ENCODE measurements around the gene EYS. TPM values are rescaled to one million over a fixed set of nuclear protein-coding genes. Genes with fewer than 3 reads are reported as not detected.

Gene EYS
- total RNA-seq, result not detected

DNA sequence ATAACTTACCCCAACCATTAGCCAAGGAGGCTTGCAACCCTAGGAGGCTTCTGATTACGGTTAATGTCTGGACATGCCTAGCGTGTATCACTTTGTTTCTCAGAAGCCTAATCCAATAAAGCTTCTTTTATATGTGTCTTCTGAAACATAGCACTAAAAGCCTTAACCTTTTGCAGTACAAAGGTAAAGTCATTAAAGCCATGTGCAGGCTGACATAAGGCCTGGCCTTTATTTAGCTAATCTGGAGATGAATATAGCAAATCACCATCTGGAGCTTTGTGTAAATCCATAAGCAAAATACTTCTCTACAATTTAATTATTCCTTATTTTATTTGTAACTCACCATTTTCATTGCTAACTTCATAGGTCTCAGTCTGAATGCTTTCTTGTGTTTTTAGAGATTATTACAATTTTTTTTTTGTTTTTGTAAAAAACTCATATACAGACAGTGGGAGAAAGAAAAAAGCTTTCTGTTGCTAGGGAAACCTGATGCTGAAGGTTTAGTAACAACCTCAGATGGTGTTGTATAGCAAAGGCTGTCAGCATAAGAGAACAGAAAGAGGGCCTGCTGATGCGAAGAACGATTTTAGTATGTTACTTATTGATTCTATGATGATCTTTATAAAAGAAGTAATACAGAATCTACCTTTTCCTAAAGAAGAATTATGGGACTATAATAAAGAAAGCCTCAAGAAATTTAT is at the start of gene EYS:
Gene EYS, minus strand, starts transcription at position 101 of the 701 bp plus-strand sequence. CDS start 211,816 bp downstream, outside the sequence.
- DNase-seq (no peak), ATAC-seq (replicated peaks in 1 of 2) (no peak)
- Mint-ChIP-seq H3K36me3 (ENCODE audit: insufficient read depth in 2 of 2) (peaks cover 0 to 3% of the 10 kb centered on the region in 2 donors), H3K9me3 (peaks cover 5 to 10% of the 10 kb centered on the region in 2 donors), H3K4me1 (ENCODE audit: low read depth) (no peaks in the 10 kb centered on the region), H3K4me3 (no peak within 1 kb of the TSS), H3K27ac (no peak within 1 kb of the TSS), H3K27me3 (ENCODE audit: low read depth) (no peaks in the 10 kb centered on the region)

GRCh38 chr6:65746302-65746701 is 39.3 kb upstream of the EYS start:
- no peaks in the 10 kb centered on the region for H3K27me3 Mint-ChIP-seq (ENCODE audit: low read depth)
- no peaks in the 10 kb centered on the region for H3K4me1 Mint-ChIP-seq (ENCODE audit: low read depth)
- H3K27ac Mint-ChIP-seq, result no peak overlapping the region
- ATAC-seq (replicated peaks in 1 of 2) (no peak), DNase-seq (no peak)
- peaks cover 3 to 4% of the 10 kb centered on the region in 2 donors for H3K36me3 Mint-ChIP-seq (ENCODE audit: insufficient read depth in 2 of 2)
- H3K9me3 Mint-ChIP-seq, result peaks cover 19 to 24% of the 10 kb centered on the region in 2 donors
- no peak overlapping the region for H3K4me3 Mint-ChIP-seq

DNA sequence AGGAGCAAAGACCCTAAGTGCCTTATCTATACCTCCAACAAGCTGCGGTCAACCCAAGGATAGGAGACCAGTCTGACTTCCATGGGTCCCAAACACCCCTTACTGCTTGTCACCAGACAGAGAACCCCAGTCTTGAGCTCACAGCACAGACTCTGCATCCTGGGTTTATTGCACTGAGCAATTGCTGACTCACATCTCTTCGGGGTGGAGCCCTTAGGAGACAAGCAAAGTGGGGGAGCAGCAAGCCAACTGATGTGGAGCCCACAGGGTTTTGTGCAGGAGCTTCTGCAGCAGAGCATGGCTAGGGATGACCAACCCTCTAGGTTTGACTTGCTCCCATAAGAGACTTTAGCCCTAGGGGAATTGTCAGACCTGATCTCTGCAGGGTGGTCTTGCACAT is 38.6 kb upstream of the EYS start:
- Mint-ChIP-seq H3K4me3 (no peak overlapping the region), H3K27me3 (ENCODE audit: low read depth) (no peaks in the 10 kb centered on the region), H3K4me1 (ENCODE audit: low read depth) (no peaks in the 10 kb centered on the region), H3K9me3 (peaks cover 15 to 24% of the 10 kb centered on the region in 2 donors), H3K27ac (no peak overlapping the region), H3K36me3 (ENCODE audit: insufficient read depth in 2 of 2) (peaks cover 3 to 4% of the 10 kb centered on the region in 2 donors)
- DNase-seq (no peak), ATAC-seq (replicated peaks in 1 of 2) (no peak)

- Mint-ChIP-seq H3K4me1 (ENCODE audit: low read depth) (no peaks in the 10 kb centered on the region), H3K9me3 (peaks cover 20 to 21% of the 10 kb centered on the region in 2 donors), H3K4me3 (no peak overlapping the region), H3K27me3 (ENCODE audit: low read depth) (no peaks in the 10 kb centered on the region), H3K27ac (no peak overlapping the region), H3K36me3 (ENCODE audit: insufficient read depth in 2 of 2) (peaks cover 0 to 1% of the 10 kb centered on the region in 2 donors)
- DNase-seq (no peak), ATAC-seq (replicated peaks in 1 of 2) (no peak)
These were observed 22.0 kb upstream of the EYS start for GRCh38 chr6:65728879-65729479.

GRCh38 chr6:65719101-65719500 is 12.1 kb upstream of the EYS start:
- Mint-ChIP-seq H3K4me1 (ENCODE audit: low read depth) (no peaks in the 10 kb centered on the region), H3K27ac (no peak overlapping the region), H3K4me3 (no peak overlapping the region), H3K27me3 (ENCODE audit: low read depth) (no peaks in the 10 kb centered on the region), H3K9me3 (peaks cover 4 to 10% of the 10 kb centered on the region in 2 donors), H3K36me3 (ENCODE audit: insufficient read depth in 2 of 2) (peaks cover 0 to 2% of the 10 kb centered on the region in 2 donors)
- DNase-seq (no peak), ATAC-seq (replicated peaks in 1 of 2) (no peak)

- no peaks in the 10 kb centered on the region for H3K4me1 Mint-ChIP-seq (ENCODE audit: low read depth)
- H3K27ac Mint-ChIP-seq, result no peak overlapping the region
- H3K27me3 Mint-ChIP-seq (ENCODE audit: low read depth), result no peaks in the 10 kb centered on the region
- DNase-seq, result no peak
- ATAC-seq (replicated peaks in 1 of 2), result no peak
- H3K9me3 Mint-ChIP-seq, result peaks cover 9 to 11% of the 10 kb centered on the region in 2 donors
- H3K4me3 Mint-ChIP-seq, result no peak overlapping the region
- peaks cover 0 to 3% of the 10 kb centered on the region in 2 donors for H3K36me3 Mint-ChIP-seq (ENCODE audit: insufficient read depth in 2 of 2)
These were observed 4.5 kb upstream of the EYS start for GRCh38 chr6:65711531-65711930.

GRCh38 chr6:65709099-65709830 is 2.2 kb upstream of the EYS start:
- Mint-ChIP-seq H3K4me3 (no peak overlapping the region), H3K36me3 (ENCODE audit: insufficient read depth in 2 of 2) (peaks cover 0 to 3% of the 10 kb centered on the region in 2 donors), H3K27ac (no peak overlapping the region), H3K27me3 (ENCODE audit: low read depth) (no peaks in the 10 kb centered on the region), H3K4me1 (ENCODE audit: low read depth) (no peaks in the 10 kb centered on the region), H3K9me3 (peaks cover 8 to 11% of the 10 kb centered on the region in 2 donors)
- no peak for DNase-seq
- ATAC-seq (replicated peaks in 1 of 2), result no peak

DNA sequence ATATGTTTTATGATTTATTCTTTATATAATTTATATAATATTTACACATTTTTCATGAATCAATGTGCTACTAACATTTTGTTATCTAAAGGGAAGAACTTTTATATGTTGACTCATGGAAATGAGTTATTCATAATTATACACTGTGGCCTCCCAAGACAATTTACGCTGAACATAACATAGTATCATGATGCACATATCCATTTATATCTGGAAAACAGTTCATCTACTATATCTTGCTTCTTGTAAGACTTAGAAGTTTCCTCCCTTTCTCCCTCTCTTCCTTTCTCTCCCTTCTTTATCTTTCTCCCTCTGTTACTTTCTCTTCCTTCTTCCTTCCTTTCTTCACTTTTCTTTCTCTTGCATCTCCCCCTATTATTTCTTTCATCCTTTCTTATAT is 1.1 kb upstream of the EYS start:
- ATAC-seq (replicated peaks in 1 of 2), result no peak
- H3K9me3 Mint-ChIP-seq, result peaks cover 5 to 10% of the 10 kb centered on the region in 2 donors
- DNase-seq, result no peak
- no peak overlapping the region for H3K27ac Mint-ChIP-seq
- H3K4me3 Mint-ChIP-seq, result no peak overlapping the region
- H3K4me1 Mint-ChIP-seq (ENCODE audit: low read depth), result no peaks in the 10 kb centered on the region
- peaks cover 0 to 3% of the 10 kb centered on the region in 2 donors for H3K36me3 Mint-ChIP-seq (ENCODE audit: insufficient read depth in 2 of 2)
- no peaks in the 10 kb centered on the region for H3K27me3 Mint-ChIP-seq (ENCODE audit: low read depth)

DNA sequence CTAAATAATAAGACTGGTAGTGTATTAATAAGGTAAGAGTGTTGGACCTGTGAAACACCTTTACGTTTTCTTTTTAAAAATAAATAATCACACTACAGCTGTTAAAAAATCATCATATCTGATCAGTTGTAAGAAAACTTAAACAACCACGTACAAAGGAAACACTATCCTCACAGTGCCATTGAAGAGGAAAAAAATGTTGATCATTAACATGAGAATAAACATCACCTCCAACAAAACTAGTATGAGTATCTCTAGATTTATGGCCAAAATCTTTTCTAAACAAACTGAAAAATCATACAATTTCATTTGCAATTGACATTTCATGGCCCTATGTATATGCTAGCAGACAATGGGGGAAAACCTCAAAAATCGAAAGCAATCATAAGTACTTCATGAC is 590 bp downstream of the EYS start:
- Mint-ChIP-seq H3K4me1 (ENCODE audit: low read depth) (no peaks in the 10 kb centered on the region), H3K27me3 (ENCODE audit: low read depth) (no peaks in the 10 kb centered on the region), H3K36me3 (ENCODE audit: insufficient read depth in 2 of 2) (peaks cover 0 to 3% of the 10 kb centered on the region in 2 donors), H3K9me3 (peaks cover 5 to 9% of the 10 kb centered on the region in 2 donors), H3K27ac (no peak overlapping the region), H3K4me3 (no peak overlapping the region)
- ATAC-seq (replicated peaks in 1 of 2) (no peak), DNase-seq (no peak)

DNA sequence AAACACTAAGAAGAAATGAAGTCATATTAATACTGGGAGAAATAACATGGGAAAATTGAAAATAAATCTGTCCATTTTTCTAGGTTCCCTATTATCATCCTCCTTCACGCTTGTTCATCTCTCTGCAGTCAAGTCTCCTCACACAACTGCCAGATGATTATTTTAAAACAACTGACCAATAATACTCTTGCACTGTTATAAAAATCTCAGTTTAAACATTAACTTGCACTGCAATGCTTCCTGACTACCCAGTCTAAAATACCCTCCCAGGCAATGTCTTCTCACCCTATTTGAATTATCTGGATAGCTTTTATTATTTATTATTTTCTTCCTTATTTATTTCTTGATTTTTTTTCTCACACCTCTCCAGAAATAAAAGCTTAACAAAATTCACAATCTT is 5.7 kb downstream of the EYS start:
- Mint-ChIP-seq H3K4me3 (no peak overlapping the region), H3K27ac (no peak overlapping the region), H3K36me3 (ENCODE audit: insufficient read depth in 2 of 2) (no peaks in the 10 kb centered on the region), H3K9me3 (peaks cover 0 to 2% of the 10 kb centered on the region in 2 donors), H3K27me3 (ENCODE audit: low read depth) (no peaks in the 10 kb centered on the region), H3K4me1 (ENCODE audit: low read depth) (no peaks in the 10 kb centered on the region)
- ATAC-seq (replicated peaks in 1 of 2) (no peak), DNase-seq (no peak)

DNA sequence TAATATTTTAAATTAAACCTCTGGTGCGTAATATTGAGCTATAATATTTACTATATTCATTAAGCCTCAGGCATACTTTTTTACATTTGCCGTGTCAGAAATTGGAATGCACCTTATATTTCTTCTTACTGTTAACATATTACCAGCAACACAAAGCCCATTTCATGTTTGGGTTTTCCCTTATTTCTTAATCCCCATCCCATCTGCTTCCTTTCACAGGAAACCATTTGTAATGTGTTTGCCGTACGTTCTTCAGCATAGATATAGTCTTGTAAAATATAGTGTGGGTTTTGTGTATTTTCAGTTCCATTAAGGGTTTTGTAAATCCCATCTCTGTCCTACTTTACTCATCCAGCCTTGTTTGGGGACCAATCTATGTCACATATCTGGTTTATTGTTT is 6.5 kb downstream of the EYS start:
- Mint-ChIP-seq H3K36me3 (ENCODE audit: insufficient read depth in 2 of 2) (no peaks in the 10 kb centered on the region), H3K9me3 (peaks cover 0 to 2% of the 10 kb centered on the region in 2 donors), H3K27ac (no peak overlapping the region), H3K27me3 (ENCODE audit: low read depth) (no peaks in the 10 kb centered on the region), H3K4me1 (ENCODE audit: low read depth) (no peaks in the 10 kb centered on the region), H3K4me3 (no peak overlapping the region)
- no peak for DNase-seq
- ATAC-seq (replicated peaks in 1 of 2), result no peak

DNA sequence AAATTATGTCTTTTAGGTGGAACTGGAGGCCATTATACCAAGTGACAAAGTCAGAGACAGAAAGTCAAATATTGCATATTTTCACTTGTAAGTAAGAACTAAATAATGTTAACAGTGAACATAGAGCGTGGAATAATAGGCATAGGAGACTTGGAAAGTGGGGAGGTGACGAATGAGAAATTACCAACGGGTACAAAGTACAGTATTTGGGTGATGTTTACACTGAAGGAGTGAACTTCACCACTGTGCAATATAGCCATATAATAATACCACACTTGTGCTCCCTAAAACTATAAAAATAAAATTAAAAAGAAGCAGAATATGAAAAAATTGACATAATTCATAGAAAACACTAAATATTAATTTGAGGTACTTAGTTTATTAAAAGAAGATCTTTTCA is 14.9 kb downstream of the EYS start:
- no peak for ATAC-seq (replicated peaks in 1 of 2)
- Mint-ChIP-seq H3K9me3 (peaks cover 1 to 2% of the 10 kb centered on the region in 2 donors), H3K27ac (no peak overlapping the region), H3K27me3 (ENCODE audit: low read depth) (no peaks in the 10 kb centered on the region), H3K36me3 (ENCODE audit: insufficient read depth in 2 of 2) (no peaks in the 10 kb centered on the region), H3K4me1 (ENCODE audit: low read depth) (no peaks in the 10 kb centered on the region), H3K4me3 (no peak overlapping the region)
- DNase-seq, result no peak

DNA sequence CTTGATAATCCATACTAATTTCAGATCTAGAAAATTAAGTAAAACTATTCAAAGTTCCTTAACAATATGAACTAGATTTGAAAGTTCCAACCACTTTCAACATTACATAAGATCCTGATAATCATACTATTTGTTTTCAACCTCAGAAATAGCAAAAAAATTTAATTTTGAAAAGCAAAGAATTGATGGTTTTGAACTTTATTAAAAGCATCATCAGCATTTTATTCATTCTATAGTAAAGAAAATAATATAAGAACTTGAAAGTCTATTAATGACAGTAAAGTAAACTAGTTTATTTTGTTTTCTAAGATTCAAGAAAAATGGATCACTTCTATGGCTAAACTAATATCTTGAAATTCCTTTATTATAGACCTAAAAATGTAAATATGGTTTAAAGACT is 26.8 kb downstream of the EYS start:
- no peaks in the 10 kb centered on the region for H3K27me3 Mint-ChIP-seq (ENCODE audit: low read depth)
- H3K9me3 Mint-ChIP-seq, result peaks cover 5 to 9% of the 10 kb centered on the region in 2 donors
- DNase-seq (no peak), ATAC-seq (replicated peaks in 1 of 2) (no peak)
- no peak overlapping the region for H3K4me3 Mint-ChIP-seq
- H3K4me1 Mint-ChIP-seq (ENCODE audit: low read depth), result no peaks in the 10 kb centered on the region
- peaks cover 0 to 2% of the 10 kb centered on the region in 2 donors for H3K36me3 Mint-ChIP-seq (ENCODE audit: insufficient read depth in 2 of 2)
- H3K27ac Mint-ChIP-seq, result no peak overlapping the region

All from activated T-cell treated with anti-CD3 and anti-CD28 coated beads, Interleukin-2, amount 50 U/mL, for 72 hours (primary cell).